ENCODE results near the gene MSI2.

- no peak for TF ChIP-seq CTCF (IDR thresholded peaks at IDR 0.05)
- TF ChIP-seq POLR2A (IDR thresholded peaks at IDR 0.05): no peak
- TF ChIP-seq EP300 (IDR thresholded peaks at IDR 0.05): no peak
- no peak for TF ChIP-seq POLR2AphosphoS5 (IDR thresholded peaks at IDR 0.05)
These were observed 46.6 kb downstream of the MSI2 start for GRCh38 chr17:57302690-57303465.

Measured in sigmoid colon (tissue), 4 donors.